HFF-Myc (cell line): ENCODE measurements around the gene MAPKAP1.

ENCODE experiments used
- DNase-seq: peaks from one replicate; pipeline ENCODE4 v3.0.0-alpha.2; 2011; ENCODE audit warnings: low read depth; ENCODE audit errors: extremely low read depth
- H3K4me3 ChIP-seq: replicated peaks from 2 replicates; pipeline ENCODE4 v1.5.1; 2011; ENCODE audit warnings: low read depth, mild to moderate bottlenecking, control low read depth, low read length
- TF ChIP-seq, protein P1 (sequence below): IDR thresholded peaks from 2 replicates; pipeline ENCODE4 v1.5.1; 2012; ENCODE audit warnings: mild to moderate bottlenecking, low read depth, low read length, control low read depth; ENCODE audit errors: missing control alignments

MAPKAP1 gene

DNA sequence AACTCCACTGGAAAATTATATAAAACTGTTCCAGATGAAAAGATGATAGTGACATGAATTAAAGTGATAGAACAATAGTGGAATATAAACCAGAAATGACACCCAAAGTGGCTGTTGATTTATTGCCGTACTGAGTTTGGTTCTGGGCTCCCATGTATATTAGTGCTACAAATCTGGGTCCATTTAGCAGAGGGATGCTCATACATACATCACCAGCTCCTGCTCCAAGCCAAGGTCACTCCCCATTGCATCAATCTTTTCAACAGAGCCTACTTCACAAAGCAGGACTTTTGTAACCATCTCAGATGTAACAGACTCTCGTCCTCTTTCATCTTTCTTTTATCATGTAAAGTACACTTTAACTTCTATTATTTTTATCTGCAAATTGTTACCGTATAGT lies 236.8 kb downstream of the MAPKAP1 start:
- TF ChIP-seq, protein P1, sequence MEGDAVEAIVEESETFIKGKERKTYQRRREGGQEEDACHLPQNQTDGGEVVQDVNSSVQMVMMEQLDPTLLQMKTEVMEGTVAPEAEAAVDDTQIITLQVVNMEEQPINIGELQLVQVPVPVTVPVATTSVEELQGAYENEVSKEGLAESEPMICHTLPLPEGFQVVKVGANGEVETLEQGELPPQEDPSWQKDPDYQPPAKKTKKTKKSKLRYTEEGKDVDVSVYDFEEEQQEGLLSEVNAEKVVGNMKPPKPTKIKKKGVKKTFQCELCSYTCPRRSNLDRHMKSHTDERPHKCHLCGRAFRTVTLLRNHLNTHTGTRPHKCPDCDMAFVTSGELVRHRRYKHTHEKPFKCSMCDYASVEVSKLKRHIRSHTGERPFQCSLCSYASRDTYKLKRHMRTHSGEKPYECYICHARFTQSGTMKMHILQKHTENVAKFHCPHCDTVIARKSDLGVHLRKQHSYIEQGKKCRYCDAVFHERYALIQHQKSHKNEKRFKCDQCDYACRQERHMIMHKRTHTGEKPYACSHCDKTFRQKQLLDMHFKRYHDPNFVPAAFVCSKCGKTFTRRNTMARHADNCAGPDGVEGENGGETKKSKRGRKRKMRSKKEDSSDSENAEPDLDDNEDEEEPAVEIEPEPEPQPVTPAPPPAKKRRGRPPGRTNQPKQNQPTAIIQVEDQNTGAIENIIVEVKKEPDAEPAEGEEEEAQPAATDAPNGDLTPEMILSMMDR: no peak
- no peak overlapping the region for H3K4me3 ChIP-seq
- no peak for DNase-seq

DNA sequence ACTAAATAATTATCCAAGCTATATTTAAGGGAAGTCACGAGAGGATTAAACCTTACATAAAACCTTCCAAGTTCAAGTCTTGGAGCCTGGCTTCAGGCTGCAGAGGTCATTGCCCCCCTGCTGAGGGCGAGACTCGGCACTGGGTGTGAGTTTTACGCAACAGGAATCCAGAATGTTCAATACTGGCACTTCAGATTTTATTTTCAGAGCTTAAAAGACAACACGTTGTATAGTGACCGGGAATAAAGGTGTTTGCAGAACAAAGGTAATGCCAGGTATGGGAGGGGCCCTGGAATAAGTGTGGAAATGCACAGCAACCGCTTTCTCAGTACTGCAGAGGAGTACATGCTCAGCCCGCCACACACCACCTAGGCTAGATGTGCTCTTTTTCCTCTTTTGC lies 238.4 kb downstream of the MAPKAP1 start:
- H3K4me3 ChIP-seq: no peak overlapping the region
- TF ChIP-seq, protein P1: no peak
- no peak for DNase-seq

DNA sequence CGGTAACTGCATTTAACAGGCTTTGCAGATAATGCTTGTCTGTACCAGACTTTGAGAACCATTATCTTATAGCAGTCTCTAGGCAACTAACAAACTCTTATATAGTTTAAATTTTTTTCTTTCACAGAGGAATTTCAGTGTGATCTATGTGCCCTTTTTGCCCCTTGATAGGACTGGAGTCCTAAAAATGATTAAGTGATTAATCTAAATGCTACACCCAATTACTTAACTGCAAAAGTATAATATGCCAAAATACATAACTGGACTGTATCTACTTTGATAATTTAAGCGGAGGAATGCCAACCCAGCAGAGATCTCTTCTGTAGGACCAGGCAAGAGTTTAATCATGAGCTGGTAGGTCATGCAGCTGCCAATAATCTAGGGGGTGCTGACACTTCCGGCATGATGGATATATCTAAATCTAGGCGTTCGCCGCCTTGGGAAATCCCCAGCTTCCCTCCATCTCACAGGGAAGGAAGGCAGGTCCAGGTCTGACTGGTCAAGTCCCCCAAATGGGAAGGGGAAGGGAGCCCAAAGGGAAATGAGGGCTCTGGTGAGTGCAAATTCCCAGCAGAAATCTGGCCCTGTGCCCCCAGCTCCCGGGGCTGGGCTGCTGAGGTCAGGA lies 239.8 kb downstream of the MAPKAP1 start:
- no peak for DNase-seq
- no peak overlapping the region for H3K4me3 ChIP-seq
- TF ChIP-seq, protein P1: no peak

DNA sequence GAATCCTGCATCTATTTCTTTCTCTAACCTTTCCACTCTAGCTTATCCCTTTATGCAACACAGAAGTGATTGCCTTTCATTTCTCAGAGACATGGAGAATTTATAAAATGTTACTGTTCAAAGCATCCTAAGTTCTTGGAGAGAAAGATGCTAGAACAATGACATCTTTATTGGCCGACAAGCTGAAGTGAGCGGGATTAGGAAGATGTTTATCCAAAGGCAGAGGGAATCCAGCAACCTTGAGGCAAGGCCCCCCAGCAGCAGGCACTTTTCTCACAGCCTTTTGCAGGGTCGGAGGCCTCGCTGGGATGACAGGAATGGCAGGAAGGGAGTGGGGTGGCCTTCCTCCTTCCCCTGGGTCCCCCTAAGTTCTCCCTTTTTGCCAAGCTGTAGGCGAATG lies 240.6 kb downstream of the MAPKAP1 start:
- H3K4me3 ChIP-seq: no peak overlapping the region
- TF ChIP-seq, protein P1: no peak
- DNase-seq: no peak

DNA sequence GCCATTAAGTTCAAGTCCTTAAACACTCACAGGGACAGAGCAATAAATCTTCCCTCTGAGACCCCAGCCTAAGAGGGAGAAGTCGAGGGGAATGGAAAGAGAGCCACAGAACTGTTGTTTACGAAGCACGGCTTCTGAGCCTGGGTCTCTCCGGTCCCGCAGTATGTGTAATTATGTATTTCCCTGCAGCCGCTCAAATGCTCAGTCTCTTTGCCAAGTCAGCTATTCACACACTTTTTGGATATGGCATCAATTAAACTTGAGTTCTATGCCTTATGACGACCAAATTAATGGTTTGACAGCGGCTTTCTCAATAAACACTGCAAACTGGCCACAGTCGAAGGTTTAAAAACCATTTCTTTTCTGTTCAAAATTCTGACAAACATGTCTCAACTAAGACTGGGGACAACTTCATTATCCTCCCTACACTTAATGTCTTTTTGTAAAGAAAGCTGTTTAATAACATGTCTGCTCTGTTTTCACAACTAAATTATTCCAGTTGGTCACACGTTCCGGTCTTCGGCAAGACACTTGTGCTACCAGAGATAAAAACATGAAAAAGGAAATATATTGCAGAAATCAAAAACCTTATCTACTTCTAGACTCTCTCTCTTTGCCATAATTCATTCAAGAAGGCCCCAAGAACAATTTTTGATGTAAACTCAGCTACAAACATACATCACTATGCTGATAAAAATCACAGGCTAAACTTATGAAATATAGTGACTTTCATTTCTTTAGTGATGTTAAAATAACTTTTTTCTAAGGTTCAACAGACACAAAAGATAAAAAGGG lies 242.2 kb downstream of the MAPKAP1 start:
- DNase-seq: no peak
- no peak overlapping the region for H3K4me3 ChIP-seq
- TF ChIP-seq, protein P1: no peak

DNA sequence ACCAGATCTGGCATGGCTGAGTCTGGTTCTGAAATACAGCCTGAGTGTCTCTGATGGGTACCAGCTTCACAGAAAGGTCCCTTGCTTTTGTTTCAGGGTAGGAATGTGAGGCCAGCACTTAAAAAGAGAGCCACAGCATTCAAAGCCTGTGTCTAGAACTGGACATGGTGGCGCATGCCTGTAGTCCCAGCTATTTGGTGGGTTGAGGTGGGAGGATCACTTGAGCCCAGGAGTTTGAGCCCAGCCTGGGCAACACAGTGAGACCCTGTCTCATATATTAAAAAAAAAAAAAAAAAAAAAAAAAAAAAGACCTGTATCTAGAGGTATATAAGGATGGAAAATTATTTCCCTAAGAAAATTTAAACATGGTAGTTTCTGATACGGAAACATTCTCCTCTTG lies 243.1 kb downstream of the MAPKAP1 start:
- TF ChIP-seq, protein P1: no peak
- DNase-seq: no peak
- no peak overlapping the region for H3K4me3 ChIP-seq
